Chondrocyte (in vitro differentiated cells): ENCODE data around the gene ZNHIT3. TPM values are rescaled to one million over a fixed set of nuclear protein-coding genes. Genes with fewer than 3 reads are reported as not detected.

ENCODE experiments used
- DNase-seq: peaks from one replicate; pipeline ENCODE4 v3.0.0; 2021; ENCODE audit warnings: mixed read lengths, low spot score
- H3K27ac Mint-ChIP-seq: one replicate; pipeline ENCODE4 v1.8.0; 2021; ENCODE audit warnings: mild to moderate bottlenecking, moderate library complexity, mixed read lengths; ENCODE audit not compliant: unreplicated experiment
- H3K27me3 Mint-ChIP-seq: 2 replicates; pipeline ENCODE4 v1.8.0; 2021; ENCODE audit warnings: low read depth, mixed read lengths
- H3K36me3 Mint-ChIP-seq: 2 replicates; pipeline ENCODE4 v1.8.0; 2021; ENCODE audit warnings: low read depth, mixed read lengths
- H3K4me1 Mint-ChIP-seq: 2 replicates; pipeline ENCODE4 v1.8.0; 2021; ENCODE audit warnings: low read depth, mild to moderate bottlenecking, mixed read lengths
- H3K4me3 Mint-ChIP-seq: one replicate; pipeline ENCODE4 v1.8.0; 2021; ENCODE audit warnings: mild to moderate bottlenecking, moderate library complexity, mixed read lengths; ENCODE audit not compliant: unreplicated experiment
- H3K9me3 Mint-ChIP-seq: 2 replicates; pipeline ENCODE4 v1.8.0; 2021; ENCODE audit warnings: low read depth, mixed read lengths
- total RNA-seq: library from RNA; stranded (reverse); gene quantifications from 3 replicates; pipeline ENCODE4 v1.2.1, GENCODE V29; 2021
- TF ChIP-seq, protein P1 (sequence below): fragments of 200-600 bp; sonication (generic); IDR thresholded peaks from 2 replicates; pipeline ENCODE4 v1.5.0; 2021; ENCODE audit warnings: antibody characterized with exemption, mild to moderate bottlenecking, moderate library complexity

The ZNHIT3 gene
- total RNA-seq, 1 donor from 2014 or later, result 25.2 TPM

DNA sequence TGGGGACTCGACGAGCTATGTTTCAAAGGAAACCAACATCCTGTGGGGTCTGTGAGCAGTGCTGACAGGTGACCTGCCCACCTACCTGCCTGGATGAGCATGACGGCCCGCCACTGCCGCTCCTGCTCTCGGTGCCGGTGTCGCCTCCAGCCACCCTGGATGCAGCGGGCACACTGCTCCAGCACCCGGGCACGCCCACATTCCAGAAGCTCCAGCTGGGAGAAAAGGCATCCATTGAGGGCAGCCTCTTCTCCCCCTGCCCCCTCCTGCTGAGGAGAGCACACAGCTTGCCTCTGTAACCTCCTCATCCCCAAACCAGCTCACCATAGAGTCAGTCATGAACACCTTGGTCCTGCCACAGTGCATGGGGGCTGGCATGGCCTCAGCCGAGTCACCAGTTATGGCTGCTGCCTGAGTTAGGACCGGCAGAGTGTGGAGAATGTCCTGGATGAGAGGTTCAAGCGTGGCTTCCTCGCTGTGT lies 14.3 kb downstream of the ZNHIT3 start:
- Mint-ChIP-seq H3K27ac (no peak overlapping the region), H3K9me3 (no peaks in the 10 kb centered on the region), H3K4me1 (peaks cover 11% of the 10 kb centered on the region), H3K36me3 (peaks cover 23% of the 10 kb centered on the region), H3K4me3 (no peak overlapping the region), H3K27me3 (no peaks in the 10 kb centered on the region)
- peak; percentile 79 for DNase-seq
- TF ChIP-seq, protein P1, sequence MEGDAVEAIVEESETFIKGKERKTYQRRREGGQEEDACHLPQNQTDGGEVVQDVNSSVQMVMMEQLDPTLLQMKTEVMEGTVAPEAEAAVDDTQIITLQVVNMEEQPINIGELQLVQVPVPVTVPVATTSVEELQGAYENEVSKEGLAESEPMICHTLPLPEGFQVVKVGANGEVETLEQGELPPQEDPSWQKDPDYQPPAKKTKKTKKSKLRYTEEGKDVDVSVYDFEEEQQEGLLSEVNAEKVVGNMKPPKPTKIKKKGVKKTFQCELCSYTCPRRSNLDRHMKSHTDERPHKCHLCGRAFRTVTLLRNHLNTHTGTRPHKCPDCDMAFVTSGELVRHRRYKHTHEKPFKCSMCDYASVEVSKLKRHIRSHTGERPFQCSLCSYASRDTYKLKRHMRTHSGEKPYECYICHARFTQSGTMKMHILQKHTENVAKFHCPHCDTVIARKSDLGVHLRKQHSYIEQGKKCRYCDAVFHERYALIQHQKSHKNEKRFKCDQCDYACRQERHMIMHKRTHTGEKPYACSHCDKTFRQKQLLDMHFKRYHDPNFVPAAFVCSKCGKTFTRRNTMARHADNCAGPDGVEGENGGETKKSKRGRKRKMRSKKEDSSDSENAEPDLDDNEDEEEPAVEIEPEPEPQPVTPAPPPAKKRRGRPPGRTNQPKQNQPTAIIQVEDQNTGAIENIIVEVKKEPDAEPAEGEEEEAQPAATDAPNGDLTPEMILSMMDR, result no peak

DNA sequence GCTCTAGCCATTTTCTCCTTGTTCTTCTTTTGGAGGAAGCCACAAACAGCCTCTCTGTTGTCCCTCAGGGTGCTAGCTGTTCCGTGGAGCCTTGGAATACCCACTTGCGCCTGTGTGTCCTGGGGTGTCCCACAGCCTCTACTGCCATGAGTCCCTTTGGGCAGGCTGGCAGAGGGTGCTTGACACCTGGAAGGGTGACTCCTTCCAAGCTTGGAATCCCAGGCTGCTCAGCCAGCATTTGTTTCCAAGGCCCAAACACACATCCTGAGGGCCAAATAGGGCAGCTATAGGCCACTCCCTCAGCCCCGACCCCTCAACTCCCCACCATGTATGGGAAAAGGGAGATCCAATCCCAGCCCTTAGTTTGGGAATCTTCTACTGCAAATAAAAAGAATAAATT lies 14.9 kb downstream of the ZNHIT3 start:
- peak; percentile 55 for DNase-seq
- Mint-ChIP-seq H3K27me3 (no peaks in the 10 kb centered on the region), H3K27ac (no peak overlapping the region), H3K4me3 (no peak overlapping the region), H3K4me1 (peaks cover 6% of the 10 kb centered on the region), H3K36me3 (peaks cover 24% of the 10 kb centered on the region), H3K9me3 (no peaks in the 10 kb centered on the region)
- TF ChIP-seq, protein P1, result no peak

DNA sequence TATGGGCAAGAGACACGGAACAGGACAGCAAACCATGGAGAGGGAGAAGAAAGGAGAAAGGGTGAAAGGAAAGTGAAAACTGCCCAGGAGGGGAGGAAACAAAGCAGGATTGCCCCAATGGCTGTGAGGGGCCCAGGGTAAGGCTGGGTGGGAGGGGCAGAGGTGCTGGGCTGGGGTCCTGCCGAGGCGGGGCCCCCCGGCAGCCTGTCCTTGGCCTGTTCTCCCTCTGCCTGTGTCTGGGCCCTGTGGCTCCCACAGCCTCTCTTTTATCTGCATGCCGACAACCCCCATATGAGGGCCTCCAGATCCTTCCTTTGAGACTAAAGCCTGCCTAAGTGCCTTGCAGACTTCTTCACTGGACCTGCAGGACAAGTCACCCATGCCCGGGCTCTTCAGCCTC lies 15.5 kb downstream of the ZNHIT3 start:
- H3K27ac Mint-ChIP-seq, result no peak overlapping the region
- peaks cover 27% of the 10 kb centered on the region for H3K36me3 Mint-ChIP-seq
- DNase-seq, result peak; percentile 40

DNA sequence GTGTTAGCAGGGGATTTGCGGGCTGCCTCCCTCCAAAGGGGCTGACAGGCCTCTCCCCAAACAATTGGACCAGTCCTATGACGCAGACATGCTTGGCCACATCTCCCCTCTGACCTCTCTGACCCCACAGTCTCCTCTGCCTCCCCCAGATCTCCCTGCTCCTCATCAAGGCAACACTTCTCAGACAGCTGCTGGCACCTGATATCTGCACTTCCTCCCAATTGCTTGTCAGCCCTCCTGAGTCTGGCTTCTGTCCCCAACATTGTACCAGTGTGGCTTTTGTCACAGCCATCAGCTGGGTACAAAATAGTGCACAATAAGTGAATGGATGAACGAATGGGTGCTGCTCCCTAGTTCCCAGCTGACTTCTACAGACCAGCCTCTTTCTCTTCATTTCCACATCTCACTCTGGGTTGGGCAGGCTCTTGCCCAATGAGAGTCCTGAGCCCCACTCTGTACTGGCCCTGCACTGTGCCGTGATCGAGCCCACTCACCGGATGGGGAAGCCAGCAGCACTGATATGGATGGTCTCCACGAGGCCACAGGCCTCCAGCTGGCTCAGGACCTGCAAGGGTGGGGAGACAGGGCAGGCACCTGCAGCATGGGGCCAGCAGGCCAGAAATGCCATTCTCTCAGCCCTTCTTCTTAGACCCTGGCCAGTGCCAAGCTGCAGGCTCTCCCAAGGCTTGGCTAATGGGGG lies 17.1 kb downstream of the ZNHIT3 start:
- peaks cover 25% of the 10 kb centered on the region for H3K36me3 Mint-ChIP-seq
- H3K4me3 Mint-ChIP-seq, result no peak overlapping the region
- H3K27ac Mint-ChIP-seq, result no peak overlapping the region

More for the DNA sequence above, 15.5 kb downstream of the ZNHIT3 start:
- Mint-ChIP-seq H3K4me1 (no peaks in the 10 kb centered on the region), H3K4me3 (no peak overlapping the region), H3K27me3 (no peaks in the 10 kb centered on the region), H3K9me3 (no peaks in the 10 kb centered on the region)
- TF ChIP-seq, protein P1, result no peak

DNA sequence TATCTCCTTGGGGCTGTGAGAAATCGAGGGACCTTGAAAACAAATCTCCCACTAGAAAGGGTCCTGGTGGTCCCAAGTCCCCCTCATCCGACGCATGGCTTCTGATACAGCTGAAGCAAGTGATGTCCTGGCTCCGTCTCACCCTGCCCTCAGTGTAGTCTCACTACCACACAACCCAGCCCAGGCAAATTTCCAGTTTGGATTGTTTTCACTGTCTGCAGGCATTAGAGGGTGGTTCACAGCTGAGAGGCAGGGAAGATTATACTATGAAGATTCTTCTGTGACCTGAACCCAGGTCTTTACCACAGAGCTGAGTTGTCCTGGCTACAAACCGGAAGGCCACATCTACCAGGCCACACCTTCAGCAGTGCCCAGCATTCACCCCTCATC lies 17.7 kb downstream of the ZNHIT3 start:
- no peaks in the 10 kb centered on the region for H3K4me1 Mint-ChIP-seq
- H3K36me3 Mint-ChIP-seq, result peaks cover 25% of the 10 kb centered on the region
- TF ChIP-seq, protein P1, result no peak
- no peaks in the 10 kb centered on the region for H3K27me3 Mint-ChIP-seq
- DNase-seq, result no peak
- H3K4me3 Mint-ChIP-seq, result no peak overlapping the region
- H3K27ac Mint-ChIP-seq, result no peak overlapping the region
- H3K9me3 Mint-ChIP-seq, result no peaks in the 10 kb centered on the region

More for the DNA sequence above, 17.1 kb downstream of the ZNHIT3 start:
- H3K4me1 Mint-ChIP-seq, result no peaks in the 10 kb centered on the region
- TF ChIP-seq, protein P1, result no peak
- DNase-seq, result peak; percentile 44
- H3K9me3 Mint-ChIP-seq, result no peaks in the 10 kb centered on the region
- no peaks in the 10 kb centered on the region for H3K27me3 Mint-ChIP-seq
